ENCODE results near the gene GPA33.

DNA sequence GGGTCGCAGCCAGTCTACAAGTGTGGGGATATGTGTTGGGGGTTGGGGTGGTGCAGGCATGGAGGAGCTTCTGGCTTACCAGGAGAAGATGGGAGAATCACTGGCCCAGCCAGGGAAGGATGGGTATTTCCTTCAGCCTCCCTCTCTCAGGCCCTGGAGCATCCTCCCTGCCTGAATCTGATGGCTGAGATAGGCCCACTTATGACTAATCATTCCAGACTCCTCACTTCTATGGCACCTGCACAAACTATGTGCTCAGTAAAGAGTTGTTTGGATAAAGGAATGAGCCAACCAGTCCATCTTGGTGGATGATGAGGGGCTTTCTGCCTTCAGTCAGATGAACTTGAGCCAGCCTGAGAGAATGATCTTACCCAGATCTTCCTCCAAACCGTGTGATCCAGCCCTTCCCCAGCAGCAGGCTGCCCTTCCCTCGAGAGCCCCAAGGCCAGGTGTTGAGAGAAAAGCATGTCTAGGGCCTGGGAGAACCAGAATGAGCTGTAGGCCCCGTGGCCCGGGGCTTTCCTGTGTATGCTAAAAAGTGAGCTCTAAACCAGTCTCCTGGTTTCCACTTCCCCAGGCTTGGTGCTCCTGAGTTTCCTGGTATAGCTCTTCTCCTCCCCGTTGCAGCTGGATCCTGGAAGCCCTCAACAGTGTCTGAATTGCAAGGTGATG, 1.3 kb downstream of the GPA33 start:
- TF ChIP-seq, protein P1, sequence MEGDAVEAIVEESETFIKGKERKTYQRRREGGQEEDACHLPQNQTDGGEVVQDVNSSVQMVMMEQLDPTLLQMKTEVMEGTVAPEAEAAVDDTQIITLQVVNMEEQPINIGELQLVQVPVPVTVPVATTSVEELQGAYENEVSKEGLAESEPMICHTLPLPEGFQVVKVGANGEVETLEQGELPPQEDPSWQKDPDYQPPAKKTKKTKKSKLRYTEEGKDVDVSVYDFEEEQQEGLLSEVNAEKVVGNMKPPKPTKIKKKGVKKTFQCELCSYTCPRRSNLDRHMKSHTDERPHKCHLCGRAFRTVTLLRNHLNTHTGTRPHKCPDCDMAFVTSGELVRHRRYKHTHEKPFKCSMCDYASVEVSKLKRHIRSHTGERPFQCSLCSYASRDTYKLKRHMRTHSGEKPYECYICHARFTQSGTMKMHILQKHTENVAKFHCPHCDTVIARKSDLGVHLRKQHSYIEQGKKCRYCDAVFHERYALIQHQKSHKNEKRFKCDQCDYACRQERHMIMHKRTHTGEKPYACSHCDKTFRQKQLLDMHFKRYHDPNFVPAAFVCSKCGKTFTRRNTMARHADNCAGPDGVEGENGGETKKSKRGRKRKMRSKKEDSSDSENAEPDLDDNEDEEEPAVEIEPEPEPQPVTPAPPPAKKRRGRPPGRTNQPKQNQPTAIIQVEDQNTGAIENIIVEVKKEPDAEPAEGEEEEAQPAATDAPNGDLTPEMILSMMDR (IDR thresholded peaks at IDR 0.05; ENCODE audit: poor library complexity) = no peak
- TF ChIP-seq EZH2phosphoT487 (IDR thresholded peaks at IDR 0.05; ENCODE audit: low read depth, severe bottlenecking, unreplicated experiment) (no peak), EZH2 (IDR thresholded peaks at IDR 0.05; ENCODE audit: borderline replicate concordance) (no peak)
